HCT116 (cell line): ENCODE data around the gene PRKCA. TPM values are rescaled to one million over a fixed set of nuclear protein-coding genes. Genes with fewer than 3 reads are reported as not detected.

ENCODE experiments used
- ATAC-seq: fragments of 200-7000 bp; cut with Tn5 transposase; 2 replicates; pipeline ENCODE4 v1.9.1; 2020; ENCODE audit warnings: mild to moderate bottlenecking, moderate library complexity
- BruUV-seq: library from RNA; stranded (reverse); fragments of 400-500 nt; replicated peaks from 2 replicates; lab custom pipeline; 2021; lab: Mats Ljungman, UMichigan
- CTCF ChIA-PET: fragments of 300-600 bp; sonication (Branson Sonifier 250); formaldehyde crosslinking; loops from one replicate; lab custom pipeline; 2021; ENCODE audit warnings: antibody characterized with exemption; lab: Charles Lee
- POLR2A ChIA-PET: fragments of 300-600, 350-600 bp; sonication (Branson Sonifier 250); formaldehyde crosslinking; loops from one replicate; lab custom pipeline; 2021; ENCODE audit warnings: antibody characterized with exemption; lab: Charles Lee
- RAD21 ChIA-PET, 2 experiments: fragments of 300-600 bp; sonication (Branson Sonifier 250); formaldehyde crosslinking; loops; one replicate each; lab custom pipeline; 2023; ENCODE audit warnings: low total read pairs in 2 of 2; ENCODE audit not compliant: uncharacterized antibody in 2 of 2, unreplicated experiment in 2 of 2, low non-redundant PET in 1 of 2; lab: Charles Lee
- DNase-seq: peaks from one replicate; pipeline ENCODE4 v3.0.0-alpha.2; 2010; ENCODE audit warnings: low read depth, low spot score
- H2AFZ ChIP-seq: fragments of 200-600 bp; shearing (Covaris generic), sonication (generic); 2 replicates; pipeline ENCODE4 v1.6.1; 2017; ENCODE audit warnings: low read depth, mixed run types, mixed read lengths, antibody characterized with exemption, low read length; ENCODE audit not compliant: poor library complexity, severe bottlenecking
- H3K27ac ChIP-seq: 2 replicates; pipeline ENCODE4 v1.5.1; 2012; ENCODE audit warnings: low read depth, low read length
- H3K27me3 ChIP-seq: fragments of 200-600 bp; sonication (generic); 2 replicates; pipeline ENCODE4 v1.6.1; 2016; ENCODE audit warnings: mixed run types, low read length, mixed read lengths; ENCODE audit not compliant: insufficient read depth
- H3K36me3 ChIP-seq, 2 experiments: fragments of 200-500 bp in 1 of 2; fragments of 200-600 bp in 1 of 2; sonication (Bioruptor generic) in 1 of 2; sonication (generic) in 1 of 2; 2 replicates each; pipeline versions ENCODE4 v1.5.1 to v1.6.1; 2014 to 2016; ENCODE audit warnings: low read length in 2 of 2, inconsistent platforms in 1 of 2, mixed read lengths in 1 of 2, mixed run types in 1 of 2; ENCODE audit not compliant: insufficient read depth in 2 of 2, control insufficient read depth in 1 of 2
- H3K4me1 ChIP-seq, 2 experiments: fragments of 200-600 bp in 1 of 2; sonication (generic) in 1 of 2; 2 replicates each; pipeline versions ENCODE4 v1.5.1 to v1.6.1; 2012 to 2017; ENCODE audit warnings: low read length in 2 of 2, inconsistent platforms in 1 of 2, mild to moderate bottlenecking in 1 of 2, mixed read lengths in 1 of 2, mixed run types in 1 of 2, moderate library complexity in 1 of 2; ENCODE audit not compliant: insufficient read depth in 2 of 2, control insufficient read depth in 1 of 2
- H3K4me2 ChIP-seq: fragments of 200-600 bp; sonication (generic); 2 replicates; pipeline ENCODE4 v1.6.1; 2017; ENCODE audit warnings: mixed run types, low read length, mixed read lengths
- H3K4me3 ChIP-seq, 2 experiments: fragments of 200-600 bp in 1 of 2; sonication (generic) in 1 of 2; replicated peaks in 1 of 2; 2 replicates each; pipeline ENCODE4 v1.5.1; 2011 to 2016; ENCODE audit warnings: low read length in 2 of 2, control low read depth in 1 of 2, low read depth in 1 of 2, mild to moderate bottlenecking in 1 of 2, mixed read lengths in 1 of 2, mixed run types in 1 of 2
- H3K79me2 ChIP-seq: fragments of 200-600 bp; sonication (generic); 2 replicates; pipeline ENCODE4 v1.6.1; 2017; ENCODE audit warnings: mild to moderate bottlenecking, mixed run types, low read length, moderate library complexity, mixed read lengths; ENCODE audit not compliant: insufficient read depth
- H3K9ac ChIP-seq: fragments of 200-600 bp; sonication (generic); 2 replicates; pipeline ENCODE4 v1.6.1; 2016; ENCODE audit warnings: low read length, mixed read lengths
- H3K9me2 ChIP-seq: fragments of 200-600 bp; sonication (generic), shearing (Covaris generic); 2 replicates; pipeline ENCODE4 v1.6.1; 2017; ENCODE audit warnings: mixed run types, mild to moderate bottlenecking, moderate library complexity; ENCODE audit not compliant: insufficient read depth
- H3K9me3 ChIP-seq, 2 experiments: fragments of 200-500 bp in 1 of 2; fragments of 200-600 bp in 1 of 2; sonication (Bioruptor generic) in 1 of 2; sonication (generic) in 1 of 2; 2 replicates each; pipeline ENCODE4 v1.6.1; 2014 to 2017; ENCODE audit warnings: low read length in 2 of 2, mixed read lengths in 2 of 2, inconsistent platforms in 1 of 2, low read depth in 1 of 2, mild to moderate bottlenecking in 1 of 2, mixed run types in 1 of 2, moderate library complexity in 1 of 2; ENCODE audit not compliant: control insufficient read depth in 1 of 2, insufficient read depth in 1 of 2
- H4K20me1 ChIP-seq: fragments of 200-600 bp; sonication (generic), shearing (Covaris generic); 2 replicates; pipeline ENCODE4 v1.6.1; 2017; ENCODE audit warnings: mixed run types, mild to moderate bottlenecking, moderate library complexity; ENCODE audit not compliant: insufficient read depth
- CBX3 ChIP-seq: IDR thresholded peaks from 2 replicates; pipeline ENCODE4 v1.6.1; 2012; ENCODE audit warnings: low read depth
- CEBPB ChIP-seq: IDR thresholded peaks from 2 replicates; pipeline ENCODE4 v1.6.1; 2012; ENCODE audit warnings: low read depth
- EZH2 ChIP-seq: fragments of 200-600 bp; sonication (generic); IDR thresholded peaks from 2 replicates; pipeline ENCODE4 v1.6.1; 2017; ENCODE audit warnings: antibody characterized with exemption, mixed run types
- EZH2phosphoT487 ChIP-seq: fragments of 200-600 bp; IDR thresholded peaks from 2 replicates; pipeline ENCODE4 v1.6.1; 2018; ENCODE audit warnings: antibody characterized with exemption, borderline replicate concordance
- FOSL1 ChIP-seq: IDR thresholded peaks from 2 replicates; pipeline ENCODE4 v1.6.1; 2012; ENCODE audit warnings: low read depth
- POLR2A ChIP-seq: IDR thresholded peaks from 2 replicates; pipeline ENCODE4 v1.7.0; 2011; ENCODE audit warnings: borderline replicate concordance; ENCODE audit not compliant: insufficient read depth, insufficient read length; ENCODE audit errors: extremely low read depth
- POLR2AphosphoS5 ChIP-seq: IDR thresholded peaks from 2 replicates; pipeline ENCODE4 v1.6.1; 2011; ENCODE audit warnings: mild to moderate bottlenecking, low read depth, low read length, moderate library complexity
- SP1 ChIP-seq: IDR thresholded peaks from 2 replicates; pipeline ENCODE4 v1.6.1; 2012; ENCODE audit warnings: low read depth
- SRF ChIP-seq: IDR thresholded peaks from 2 replicates; pipeline ENCODE4 v1.6.1; 2012; ENCODE audit warnings: low read depth
- YY1 ChIP-seq: IDR thresholded peaks from 2 replicates; pipeline ENCODE4 v1.6.1; 2011; ENCODE audit warnings: low read length, low read depth, moderate library complexity, mild to moderate bottlenecking; ENCODE audit not compliant: insufficient replicate concordance; ENCODE audit errors: extremely low read depth
- ZFX ChIP-seq: fragments of 450-650 bp; IDR thresholded peaks from 2 replicates; pipeline ENCODE4 v1.6.1; 2017
- intact Hi-C: fragments of 100-400 bp; cut with micrococcal nuclease; formaldehyde crosslinking; loops from 2 replicates; pipeline ENCODE4 v1.10.0; 2022
- total RNA-seq: library from RNA; stranded (reverse); gene quantifications from one replicate; pipeline ENCODE4 v1.2.1, GENCODE V29; 2021; ENCODE audit not compliant: unreplicated experiment
- TF ChIP-seq, protein P1 (sequence below): IDR thresholded peaks from 2 replicates; pipeline ENCODE4 v1.6.1; 2012
- TF ChIP-seq, protein P2 (sequence below): IDR thresholded peaks from 2 replicates; pipeline ENCODE4 v1.6.1; 2011; ENCODE audit warnings: mild to moderate bottlenecking, low read length, moderate library complexity; ENCODE audit not compliant: insufficient replicate concordance; ENCODE audit errors: extremely low read depth

The PRKCA gene
- total RNA-seq, 1 experiment from 2014 or later = 18.8 TPM

DNA sequence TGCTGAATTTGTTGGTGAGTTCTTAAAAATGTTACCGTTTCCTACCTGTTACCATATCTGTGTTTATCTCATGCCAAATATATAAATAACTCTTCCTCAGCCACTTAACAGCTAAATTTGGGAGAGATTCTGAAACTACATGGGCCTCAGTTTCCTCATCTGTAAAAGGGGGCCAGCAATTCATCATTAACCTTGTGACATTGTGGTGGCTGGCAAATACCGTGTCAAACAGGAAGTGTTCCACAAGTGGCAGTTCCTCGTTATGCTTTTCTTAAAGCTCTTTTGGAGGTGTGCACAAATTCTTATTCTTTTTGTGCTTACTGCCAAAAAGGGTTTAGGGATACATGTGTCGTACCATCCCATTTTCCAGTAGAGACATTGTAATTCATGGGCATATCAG, 312.1 kb downstream of the PRKCA start (continued):
- TF ChIP-seq YY1 (no peak), FOSL1 (no peak), POLR2AphosphoS5 (no peak), EZH2phosphoT487 (no peak), SRF (no peak), POLR2A (no peak), ZFX (no peak), CEBPB (no peak), SP1 (no peak), CBX3 (no peak)
- TF ChIP-seq, protein P1, sequence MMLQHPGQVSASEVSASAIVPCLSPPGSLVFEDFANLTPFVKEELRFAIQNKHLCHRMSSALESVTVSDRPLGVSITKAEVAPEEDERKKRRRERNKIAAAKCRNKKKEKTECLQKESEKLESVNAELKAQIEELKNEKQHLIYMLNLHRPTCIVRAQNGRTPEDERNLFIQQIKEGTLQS = no peak

DNA sequence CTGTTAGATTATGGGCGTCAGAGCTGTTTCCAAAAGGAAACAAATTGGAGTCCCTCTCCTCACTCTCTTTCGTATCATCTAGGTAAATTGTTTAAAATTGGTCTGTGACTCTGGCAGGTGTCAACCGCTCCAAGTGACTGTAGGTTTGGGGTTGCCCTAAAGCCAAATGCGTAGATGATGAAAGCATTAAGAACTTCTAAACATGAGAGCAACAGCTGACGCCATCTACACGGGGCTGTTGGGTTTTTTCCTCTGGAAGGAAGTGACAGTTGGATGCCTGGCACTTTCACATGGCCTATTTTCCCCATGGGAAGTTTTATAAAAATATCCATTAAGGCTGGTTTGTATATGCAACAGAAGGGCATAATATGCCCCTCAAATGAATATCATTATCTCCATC, 316.8 kb downstream of the PRKCA start:
- Histone ChIP-seq H3K4me2 (no peak overlapping the region), H2AFZ (no peak overlapping the region), H3K27me3 (no peaks in the 10 kb centered on the region), H3K36me3 (no peaks in the 10 kb centered on the region), H3K79me2 (no peaks in the 10 kb centered on the region), H3K27ac (no peak overlapping the region), H3K9me3 (no peaks in the 10 kb centered on the region), H3K4me1 (no peaks in the 10 kb centered on the region)
- no peak for DNase-seq
- no TSS peak for BruUV-seq
- intact Hi-C loops = no loop called here
- RAD21 ChIA-PET = no interaction called here
- CTCF ChIA-PET = interaction anchor here (0.6 to 1.6 kb wide), 2 partner anchors 55 to 216 kb away, joined by 3 read pairs; no protein-coding TSS in a partner anchor
- TF ChIP-seq, protein P2, sequence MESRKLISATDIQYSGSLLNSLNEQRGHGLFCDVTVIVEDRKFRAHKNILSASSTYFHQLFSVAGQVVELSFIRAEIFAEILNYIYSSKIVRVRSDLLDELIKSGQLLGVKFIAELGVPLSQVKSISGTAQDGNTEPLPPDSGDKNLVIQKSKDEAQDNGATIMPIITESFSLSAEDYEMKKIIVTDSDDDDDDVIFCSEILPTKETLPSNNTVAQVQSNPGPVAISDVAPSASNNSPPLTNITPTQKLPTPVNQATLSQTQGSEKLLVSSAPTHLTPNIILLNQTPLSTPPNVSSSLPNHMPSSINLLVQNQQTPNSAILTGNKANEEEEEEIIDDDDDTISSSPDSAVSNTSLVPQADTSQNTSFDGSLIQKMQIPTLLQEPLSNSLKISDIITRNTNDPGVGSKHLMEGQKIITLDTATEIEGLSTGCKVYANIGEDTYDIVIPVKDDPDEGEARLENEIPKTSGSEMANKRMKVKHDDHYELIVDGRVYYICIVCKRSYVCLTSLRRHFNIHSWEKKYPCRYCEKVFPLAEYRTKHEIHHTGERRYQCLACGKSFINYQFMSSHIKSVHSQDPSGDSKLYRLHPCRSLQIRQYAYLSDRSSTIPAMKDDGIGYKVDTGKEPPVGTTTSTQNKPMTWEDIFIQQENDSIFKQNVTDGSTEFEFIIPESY = no peak
- TF ChIP-seq EZH2 = no peak
- TF ChIP-seq SP1 = no peak
- TF ChIP-seq, all 23 proteins: peak for 0
- POLR2A ChIA-PET = no interaction called here
- no peak overlapping the region for H3K9ac ChIP-seq
- no peak for ATAC-seq
- H4K20me1 ChIP-seq = no peaks in the 10 kb centered on the region
- no peak overlapping the region for H3K4me3 ChIP-seq
- H3K9me2 ChIP-seq = no peaks in the 10 kb centered on the region
